Astrocyte (in vitro differentiated cells and primary cell): ENCODE measurements around the gene TENT4A. TPM values are rescaled to one million over a fixed set of nuclear protein-coding genes. Genes with fewer than 3 reads are reported as not detected.

Experiments
- DNase-seq: peaks from one replicate; pipeline ENCODE4 v3.0.0-alpha.2; 2010; ENCODE audit warnings: low read depth
- FAIRE-seq: peaks from 2 replicates; lab custom pipeline; 2011; peaks lifted over from hg19 to GRCh38; lab: Jason Lieb, UNC
- H2AFZ ChIP-seq: 2 replicates; pipeline ENCODE4 v1.6.0; 2012; ENCODE audit warnings: low read depth, low read length, inconsistent platforms
- H3K27ac ChIP-seq: 2 replicates; pipeline ENCODE4 v1.5.1; 2011; ENCODE audit warnings: low read depth, low read length, inconsistent platforms
- H3K27me3 ChIP-seq: 2 replicates; pipeline ENCODE4 v1.6.0; 2011; ENCODE audit warnings: low read length, inconsistent platforms; ENCODE audit not compliant: insufficient read depth
- H3K36me3 ChIP-seq: 2 replicates; pipeline ENCODE4 v1.5.1; 2011; ENCODE audit warnings: low read length, inconsistent platforms; ENCODE audit not compliant: insufficient read depth
- H3K4me1 ChIP-seq: 2 replicates; pipeline ENCODE4 v1.5.1; 2011; ENCODE audit warnings: low read length, inconsistent platforms; ENCODE audit not compliant: insufficient read depth
- H3K4me2 ChIP-seq: 2 replicates; pipeline ENCODE4 v1.6.0; 2012; ENCODE audit warnings: low read length, inconsistent platforms
- H3K4me3 ChIP-seq: 2 replicates; pipeline ENCODE4 v1.5.1; 2011; ENCODE audit warnings: low read depth, mild to moderate bottlenecking, low read length, inconsistent platforms; ENCODE audit not compliant: insufficient read depth
- H3K79me2 ChIP-seq: 2 replicates; pipeline ENCODE4 v1.6.0; 2012; ENCODE audit warnings: mild to moderate bottlenecking, low read length, inconsistent platforms; ENCODE audit not compliant: insufficient read depth
- H3K9ac ChIP-seq: 2 replicates; pipeline ENCODE4 v1.6.0; 2012; ENCODE audit warnings: mild to moderate bottlenecking, low read length, inconsistent platforms
- H3K9me3 ChIP-seq: 2 replicates; pipeline ENCODE4 v1.5.1; 2012; ENCODE audit warnings: low read depth, mild to moderate bottlenecking, low read length, inconsistent platforms; ENCODE audit not compliant: insufficient read depth
- H4K20me1 ChIP-seq: 2 replicates; pipeline ENCODE4 v1.6.0; 2012; ENCODE audit warnings: low read length, inconsistent platforms; ENCODE audit not compliant: insufficient read depth
- H3K27ac Mint-ChIP-seq: one replicate; pipeline ENCODE4 v1.8.0; 2021; ENCODE audit warnings: mild to moderate bottlenecking, mixed read lengths; ENCODE audit not compliant: unreplicated experiment
- H3K27me3 Mint-ChIP-seq: one replicate; pipeline ENCODE4 v1.8.0; 2021; ENCODE audit warnings: low read depth, mixed read lengths; ENCODE audit not compliant: unreplicated experiment
- H3K36me3 Mint-ChIP-seq: one replicate; pipeline ENCODE4 v1.8.0; 2021; ENCODE audit warnings: low read depth, mixed read lengths; ENCODE audit not compliant: unreplicated experiment
- H3K4me1 Mint-ChIP-seq: one replicate; pipeline ENCODE4 v1.8.0; 2021; ENCODE audit warnings: low read depth, mixed read lengths; ENCODE audit not compliant: unreplicated experiment
- H3K4me3 Mint-ChIP-seq: one replicate; pipeline ENCODE4 v1.8.0; 2021; ENCODE audit warnings: mild to moderate bottlenecking, moderate library complexity, mixed read lengths; ENCODE audit not compliant: unreplicated experiment
- H3K9me3 Mint-ChIP-seq: one replicate; pipeline ENCODE4 v1.8.0; 2021; ENCODE audit warnings: mild to moderate bottlenecking, mixed read lengths; ENCODE audit not compliant: unreplicated experiment
- CTCF ChIP-seq: IDR thresholded peaks from 2 replicates; pipeline ENCODE4 v1.5.1; 2011; ENCODE audit warnings: low read depth, mild to moderate bottlenecking, inconsistent platforms, low read length, moderate library complexity; ENCODE audit not compliant: insufficient read depth
- EZH2 ChIP-seq: IDR thresholded peaks from 2 replicates; pipeline ENCODE4 v1.6.1; 2012; ENCODE audit warnings: mild to moderate bottlenecking, low read length, inconsistent platforms; ENCODE audit not compliant: insufficient read depth
- total RNA-seq: library from RNA; stranded (reverse); gene quantifications from 2 replicates; pipeline ENCODE4 v1.2.1, GENCODE V29; 2021

TENT4A gene
- total RNA-seq, 1 donor from 2014 or later, result 18.8 TPM

GRCh38 chr5:6717247-6717646, 4.0 kb downstream of the TENT4A start:
- Histone ChIP-seq H3K4me3 (peak overlapping the region; percentile 8), H4K20me1 (peaks cover 77% of the 10 kb centered on the region)
- H3K27me3 Mint-ChIP-seq, result no peaks in the 10 kb centered on the region

GRCh38 chr5:6717687-6718086, 4.5 kb downstream of the TENT4A start:
- no peaks in the 10 kb centered on the region for H3K9me3 ChIP-seq
- H3K4me2 ChIP-seq, result peak overlapping the region; percentile 92
- TF ChIP-seq EZH2 (no peak), CTCF (no peak)
- H3K27me3 Mint-ChIP-seq, result no peaks in the 10 kb centered on the region
- no peaks in the 10 kb centered on the region for H3K36me3 ChIP-seq
- H3K79me2 ChIP-seq, result peaks cover 84% of the 10 kb centered on the region
- no peaks in the 10 kb centered on the region for H3K27me3 ChIP-seq
- no peak overlapping the region for H3K27ac Mint-ChIP-seq
- no peak overlapping the region for H3K9ac ChIP-seq
- H3K4me1 Mint-ChIP-seq, result peaks cover 34% of the 10 kb centered on the region
- H4K20me1 ChIP-seq, result peaks cover 81% of the 10 kb centered on the region
- H2AFZ ChIP-seq, result no peak overlapping the region
- no peak for FAIRE-seq
- no peak overlapping the region for H3K27ac ChIP-seq
- peaks cover 24% of the 10 kb centered on the region for H3K4me1 ChIP-seq
- no peaks in the 10 kb centered on the region for H3K9me3 Mint-ChIP-seq
- H3K4me3 Mint-ChIP-seq, result no peak overlapping the region
- peaks cover 8% of the 10 kb centered on the region for H3K36me3 Mint-ChIP-seq
- no peak for DNase-seq
- H3K4me3 ChIP-seq, result no peak overlapping the region

More at GRCh38 chr5:6717247-6717646, 4.0 kb downstream of the TENT4A start:
- Histone ChIP-seq H3K79me2 (peaks cover 80% of the 10 kb centered on the region), H3K4me1 (peaks cover 20% of the 10 kb centered on the region), H2AFZ (no peak overlapping the region), H3K36me3 (no peaks in the 10 kb centered on the region), H3K9ac (no peak overlapping the region), H3K4me2 (peak overlapping the region; percentile 92), H3K9me3 (no peaks in the 10 kb centered on the region), H3K27me3 (no peaks in the 10 kb centered on the region), H3K27ac (no peak overlapping the region)
- peaks cover 30% of the 10 kb centered on the region for H3K4me1 Mint-ChIP-seq
- no peak overlapping the region for H3K4me3 Mint-ChIP-seq
- FAIRE-seq, result no peak
- H3K27ac Mint-ChIP-seq, result no peak overlapping the region
- no peak for TF ChIP-seq EZH2
- no peak for TF ChIP-seq CTCF
- no peak for DNase-seq
- no peaks in the 10 kb centered on the region for H3K9me3 Mint-ChIP-seq
- peaks cover 8% of the 10 kb centered on the region for H3K36me3 Mint-ChIP-seq

- TF ChIP-seq CTCF, result no peak
- TF ChIP-seq EZH2, result no peak
- H2AFZ ChIP-seq, result no peak overlapping the region
- DNase-seq (no peak), FAIRE-seq (no peak)
- no peaks in the 10 kb centered on the region for H3K27me3 Mint-ChIP-seq
- peaks cover 90% of the 10 kb centered on the region for H3K79me2 ChIP-seq
- H3K4me3 Mint-ChIP-seq, result no peak overlapping the region
- H3K4me2 ChIP-seq, result no peak overlapping the region
- no peak overlapping the region for H3K4me3 ChIP-seq
- no peaks in the 10 kb centered on the region for H3K36me3 ChIP-seq
- H3K27ac ChIP-seq, result no peak overlapping the region
- no peaks in the 10 kb centered on the region for H3K27me3 ChIP-seq
- peaks cover 24% of the 10 kb centered on the region for H3K4me1 ChIP-seq
- H3K9ac ChIP-seq, result no peak overlapping the region
- peaks cover 8% of the 10 kb centered on the region for H3K36me3 Mint-ChIP-seq
- no peak overlapping the region for H3K27ac Mint-ChIP-seq
- no peaks in the 10 kb centered on the region for H3K9me3 ChIP-seq
- H3K4me1 Mint-ChIP-seq, result peaks cover 35% of the 10 kb centered on the region
- H3K9me3 Mint-ChIP-seq, result no peaks in the 10 kb centered on the region
- peaks cover 86% of the 10 kb centered on the region for H4K20me1 ChIP-seq
These were observed 5.0 kb downstream of the TENT4A start for GRCh38 chr5:6718161-6718681.
